Neural cell (in vitro differentiated cells): ENCODE data around the gene EIF2AK2. TPM values are rescaled to one million over a fixed set of nuclear protein-coding genes. Genes with fewer than 3 reads are reported as not detected.

Source experiments
- H2AFZ ChIP-seq: fragments of 200-600, 300-800 bp; sonication (generic), shearing (Covaris generic); 2 replicates; pipeline ENCODE4 v1.6.0; 2014; ENCODE audit warnings: low read depth, mild to moderate bottlenecking, antibody characterized with exemption, low read length, moderate library complexity
- H3F3A ChIP-seq: fragments of 200-600 bp; shearing (Covaris generic); 2 replicates; pipeline ENCODE4 v1.6.1; 2016; ENCODE audit warnings: mild to moderate bottlenecking, moderate library complexity, mixed read lengths, antibody characterized with exemption, low read length; ENCODE audit not compliant: insufficient read depth, poor library complexity, severe bottlenecking
- H3K27ac ChIP-seq: fragments of 200-600, 300-800 bp; sonication (generic), shearing (Covaris generic); 2 replicates; pipeline ENCODE4 v1.5.1; 2014; ENCODE audit warnings: mild to moderate bottlenecking, low read length, moderate library complexity
- H3K27me3 ChIP-seq: fragments of 300-800, 200-600 bp; sonication (generic), shearing (Covaris generic); 2 replicates; pipeline ENCODE4 v1.6.0; 2014; ENCODE audit warnings: mild to moderate bottlenecking, low read depth, low read length, moderate library complexity; ENCODE audit not compliant: insufficient read depth
- H3K36me3 ChIP-seq: fragments of 300-800, 200-600 bp; sonication (generic), shearing (Covaris generic); 2 replicates; pipeline ENCODE4 v1.5.1; 2014; ENCODE audit warnings: mild to moderate bottlenecking, antibody characterized with exemption, low read length, moderate library complexity; ENCODE audit not compliant: insufficient read depth
- H3K4me2 ChIP-seq: fragments of 300-800, 200-600 bp; sonication (generic), shearing (Covaris generic); 2 replicates; pipeline ENCODE4 v1.6.0; 2014; ENCODE audit warnings: mild to moderate bottlenecking, low read length
- H3K4me3 ChIP-seq: fragments of 300-800, 200-600 bp; sonication (generic), shearing (Covaris generic); 2 replicates; pipeline ENCODE4 v1.5.1; 2014; ENCODE audit warnings: mild to moderate bottlenecking, low read length, moderate library complexity
- H3K79me2 ChIP-seq: fragments of 200-600 bp; shearing (Covaris generic); replicated peaks from 2 replicates; pipeline ENCODE4 v1.6.0; 2014; ENCODE audit warnings: mild to moderate bottlenecking, low read length, moderate library complexity; ENCODE audit not compliant: insufficient read depth
- H3K9ac ChIP-seq: fragments of 300-800, 200-600 bp; sonication (generic), shearing (Covaris generic); 2 replicates; pipeline ENCODE4 v1.6.1; 2016; ENCODE audit warnings: mild to moderate bottlenecking, low read length, mixed read lengths
- H3K9me2 ChIP-seq: fragments of 200-600 bp; shearing (Covaris generic); 2 replicates; pipeline ENCODE4 v1.6.1; 2016; ENCODE audit warnings: mild to moderate bottlenecking, low read length, mixed read lengths; ENCODE audit not compliant: insufficient read depth
- H3K9me3 ChIP-seq: fragments of 200-600, 300-800 bp; sonication (generic), shearing (Covaris generic); 2 replicates; pipeline ENCODE4 v1.6.1; 2016; ENCODE audit warnings: mild to moderate bottlenecking, mixed run types, low read length, moderate library complexity, mixed read lengths
- H4K20me1 ChIP-seq: fragments of 200-600 bp; shearing (Covaris generic); 2 replicates; pipeline ENCODE4 v1.6.1; 2016; ENCODE audit warnings: mild to moderate bottlenecking, mixed run types; ENCODE audit not compliant: insufficient read depth
- CTCF ChIP-seq: fragments of 450-650 bp; IDR thresholded peaks from 2 replicates; pipeline ENCODE4 v1.5.1; 2014; ENCODE audit warnings: antibody characterized with exemption, mild to moderate bottlenecking, moderate library complexity; ENCODE audit not compliant: poor library complexity, severe bottlenecking
- EP300 ChIP-seq: fragments of 450-650 bp; conservative IDR thresholded peaks from 2 replicates; pipeline ENCODE4 v1.6.1; 2014; ENCODE audit warnings: antibody characterized with exemption, mild to moderate bottlenecking, moderate library complexity; ENCODE audit not compliant: poor library complexity, severe bottlenecking
- EZH2 ChIP-seq: fragments of 200-600, 300-800 bp; shearing (Covaris generic), sonication (generic); IDR thresholded peaks from 2 replicates; pipeline ENCODE4 v1.6.1; 2014; ENCODE audit warnings: antibody characterized with exemption, low read length, borderline replicate concordance, mild to moderate bottlenecking; ENCODE audit not compliant: insufficient read depth, poor library complexity, severe bottlenecking
- MXI1 ChIP-seq: fragments of 450-650 bp; conservative IDR thresholded peaks from 2 replicates; pipeline ENCODE4 v1.6.1; 2014; ENCODE audit warnings: antibody characterized with exemption, mild to moderate bottlenecking; ENCODE audit not compliant: poor library complexity, severe bottlenecking
- POLR2AphosphoS5 ChIP-seq: IDR thresholded peaks from 2 replicates; pipeline ENCODE4 v1.6.1; 2012
- RAD21 ChIP-seq: fragments of 450-650 bp; conservative IDR thresholded peaks from 2 replicates; pipeline ENCODE4 v1.6.1; 2014; ENCODE audit warnings: antibody characterized with exemption, mild to moderate bottlenecking, moderate library complexity
- SMC3 ChIP-seq: fragments of 450-650 bp; conservative IDR thresholded peaks from 2 replicates; pipeline ENCODE4 v1.6.1; 2014; ENCODE audit warnings: antibody characterized with exemption, mild to moderate bottlenecking, moderate library complexity; ENCODE audit not compliant: poor library complexity
- TAF1 ChIP-seq: IDR thresholded peaks from 2 replicates; pipeline ENCODE4 v1.6.1; 2012; ENCODE audit warnings: low read depth
- polyA plus RNA-seq: library from polyadenylated mRNA; depleted of rRNA; stranded (reverse); fragments of >200 nt; gene quantifications from 2 replicates; pipeline ENCODE4 v1.2.3, GENCODE V29; 2014
- TF ChIP-seq, protein P1 (sequence below): IDR thresholded peaks from 2 replicates; pipeline ENCODE4 v1.6.1; 2012; ENCODE audit warnings: borderline replicate concordance

The EIF2AK2 gene
- polyA plus RNA-seq, 1 donor from 2014 or later, result 2.5 TPM

DNA sequence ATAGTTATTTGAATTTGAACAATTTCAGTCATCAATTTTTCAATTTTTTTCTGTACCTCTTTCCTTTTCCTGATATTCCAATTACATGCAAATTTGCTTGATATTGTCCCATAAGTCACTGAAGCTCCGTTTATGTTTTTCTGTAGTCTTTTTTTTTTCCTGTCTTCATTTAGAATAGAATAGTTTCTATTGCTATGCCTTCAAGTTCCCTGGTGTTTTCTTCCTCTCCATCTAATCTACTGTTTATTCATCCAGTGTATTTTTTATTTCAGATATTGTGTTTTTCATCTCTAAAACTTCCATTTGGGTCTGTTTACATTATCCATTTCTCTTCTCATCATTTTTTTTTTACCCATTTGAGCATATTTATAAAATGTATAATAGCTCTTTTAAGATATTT, 8.0 kb upstream of the EIF2AK2 start:
- H3K4me2 ChIP-seq, result no peak overlapping the region
- H3K27me3 ChIP-seq, result no peaks in the 10 kb centered on the region
- H3K4me3 ChIP-seq, result no peak overlapping the region
- no peaks in the 10 kb centered on the region for H3K79me2 ChIP-seq
- no peaks in the 10 kb centered on the region for H3K9me2 ChIP-seq
- no peaks in the 10 kb centered on the region for H3K9me3 ChIP-seq
- H3K36me3 ChIP-seq, result no peaks in the 10 kb centered on the region
- no peak overlapping the region for H3K27ac ChIP-seq
- TF ChIP-seq RAD21, result no peak
- TF ChIP-seq EP300, result no peak
- TF ChIP-seq MXI1, result no peak
- TF ChIP-seq POLR2AphosphoS5, result no peak
- TF ChIP-seq TAF1, result no peak
- no peak for TF ChIP-seq SMC3
- TF ChIP-seq, protein P1, sequence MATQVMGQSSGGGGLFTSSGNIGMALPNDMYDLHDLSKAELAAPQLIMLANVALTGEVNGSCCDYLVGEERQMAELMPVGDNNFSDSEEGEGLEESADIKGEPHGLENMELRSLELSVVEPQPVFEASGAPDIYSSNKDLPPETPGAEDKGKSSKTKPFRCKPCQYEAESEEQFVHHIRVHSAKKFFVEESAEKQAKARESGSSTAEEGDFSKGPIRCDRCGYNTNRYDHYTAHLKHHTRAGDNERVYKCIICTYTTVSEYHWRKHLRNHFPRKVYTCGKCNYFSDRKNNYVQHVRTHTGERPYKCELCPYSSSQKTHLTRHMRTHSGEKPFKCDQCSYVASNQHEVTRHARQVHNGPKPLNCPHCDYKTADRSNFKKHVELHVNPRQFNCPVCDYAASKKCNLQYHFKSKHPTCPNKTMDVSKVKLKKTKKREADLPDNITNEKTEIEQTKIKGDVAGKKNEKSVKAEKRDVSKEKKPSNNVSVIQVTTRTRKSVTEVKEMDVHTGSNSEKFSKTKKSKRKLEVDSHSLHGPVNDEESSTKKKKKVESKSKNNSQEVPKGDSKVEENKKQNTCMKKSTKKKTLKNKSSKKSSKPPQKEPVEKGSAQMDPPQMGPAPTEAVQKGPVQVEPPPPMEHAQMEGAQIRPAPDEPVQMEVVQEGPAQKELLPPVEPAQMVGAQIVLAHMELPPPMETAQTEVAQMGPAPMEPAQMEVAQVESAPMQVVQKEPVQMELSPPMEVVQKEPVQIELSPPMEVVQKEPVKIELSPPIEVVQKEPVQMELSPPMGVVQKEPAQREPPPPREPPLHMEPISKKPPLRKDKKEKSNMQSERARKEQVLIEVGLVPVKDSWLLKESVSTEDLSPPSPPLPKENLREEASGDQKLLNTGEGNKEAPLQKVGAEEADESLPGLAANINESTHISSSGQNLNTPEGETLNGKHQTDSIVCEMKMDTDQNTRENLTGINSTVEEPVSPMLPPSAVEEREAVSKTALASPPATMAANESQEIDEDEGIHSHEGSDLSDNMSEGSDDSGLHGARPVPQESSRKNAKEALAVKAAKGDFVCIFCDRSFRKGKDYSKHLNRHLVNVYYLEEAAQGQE, result no peak
- no peak for TF ChIP-seq EZH2
- no peak for TF ChIP-seq CTCF
- H2AFZ ChIP-seq, result no peak overlapping the region
- no peak overlapping the region for H3K9ac ChIP-seq
- H4K20me1 ChIP-seq, result no peaks in the 10 kb centered on the region
- H3F3A ChIP-seq, result no peaks in the 10 kb centered on the region

- Histone ChIP-seq H3K27ac (no peak overlapping the region), H4K20me1 (no peaks in the 10 kb centered on the region), H3K4me2 (peak overlapping the region; percentile 51), H3K79me2 (no peaks in the 10 kb centered on the region), H3K36me3 (no peaks in the 10 kb centered on the region), H3K9me3 (no peaks in the 10 kb centered on the region), H3K4me3 (peak overlapping the region; percentile 65), H3K9me2 (no peaks in the 10 kb centered on the region), H3K27me3 (no peaks in the 10 kb centered on the region), H2AFZ (peak overlapping the region; percentile 40), H3F3A (no peaks in the 10 kb centered on the region), H3K9ac (peak overlapping the region; percentile 62)
- TF ChIP-seq POLR2AphosphoS5 (no peak), MXI1 (no peak)
Observed at GRCh38 chr2:37156071-37156856, 516 bp downstream of the EIF2AK2 start.
